Measurements from ENCODE around the gene SLC1A7. TPM values are rescaled to one million over a fixed set of nuclear protein-coding genes. Genes with fewer than 3 reads are reported as not detected.

The SLC1A7 gene
- total and polyA plus RNA-seq, 2 of the 13 experiments (the other 11 are each of a cell fraction or from before 2014, with no cell fraction given) = 0.04 to 2.0 TPM

DNA sequence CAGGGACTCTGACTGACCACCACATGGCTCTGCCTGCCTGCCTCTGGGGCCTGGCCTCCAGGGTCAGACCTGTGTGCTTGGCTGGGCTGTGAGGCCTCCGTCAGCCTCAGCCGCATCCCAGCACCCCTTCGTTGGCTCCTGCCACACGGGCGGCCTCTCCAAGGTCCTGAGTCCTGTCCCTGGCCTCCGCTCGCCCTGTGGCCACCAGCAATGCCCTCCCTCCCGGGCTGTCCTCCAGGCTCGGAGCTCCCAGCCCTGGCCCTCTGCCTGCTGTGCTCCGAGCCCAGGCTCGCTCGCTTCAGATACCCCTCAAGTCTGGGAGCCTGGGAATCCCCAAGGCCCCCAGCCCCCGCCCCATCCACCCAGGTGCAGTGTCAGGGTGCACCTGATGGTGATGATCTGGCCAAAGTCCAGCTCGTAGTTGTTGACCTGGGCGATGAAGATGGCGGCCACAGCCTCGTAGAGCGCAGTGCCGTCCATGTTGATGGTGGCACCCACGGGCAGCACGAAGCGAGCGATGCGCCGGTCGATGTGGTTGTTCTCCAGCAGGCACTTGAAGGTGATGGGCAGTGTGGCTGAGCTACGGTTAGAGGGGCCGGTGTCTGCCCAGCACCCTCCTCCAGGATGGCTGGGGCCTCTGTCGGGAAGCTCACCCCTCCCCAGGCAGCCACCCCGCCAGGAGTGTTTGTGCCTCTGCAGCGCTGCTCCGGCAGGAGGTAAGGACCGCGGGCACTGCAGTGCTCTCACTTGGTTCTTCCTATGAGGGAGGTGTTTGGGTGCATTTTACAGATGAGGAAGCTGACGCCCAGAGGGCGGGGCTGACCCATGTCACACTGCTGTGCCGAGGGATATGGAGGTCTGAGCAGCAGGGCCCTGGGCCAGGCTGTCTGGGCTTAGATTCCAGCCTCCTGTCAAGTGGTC, 52.0 kb downstream of the SLC1A7 start (continued):
- TF ChIP-seq, protein P1, sequence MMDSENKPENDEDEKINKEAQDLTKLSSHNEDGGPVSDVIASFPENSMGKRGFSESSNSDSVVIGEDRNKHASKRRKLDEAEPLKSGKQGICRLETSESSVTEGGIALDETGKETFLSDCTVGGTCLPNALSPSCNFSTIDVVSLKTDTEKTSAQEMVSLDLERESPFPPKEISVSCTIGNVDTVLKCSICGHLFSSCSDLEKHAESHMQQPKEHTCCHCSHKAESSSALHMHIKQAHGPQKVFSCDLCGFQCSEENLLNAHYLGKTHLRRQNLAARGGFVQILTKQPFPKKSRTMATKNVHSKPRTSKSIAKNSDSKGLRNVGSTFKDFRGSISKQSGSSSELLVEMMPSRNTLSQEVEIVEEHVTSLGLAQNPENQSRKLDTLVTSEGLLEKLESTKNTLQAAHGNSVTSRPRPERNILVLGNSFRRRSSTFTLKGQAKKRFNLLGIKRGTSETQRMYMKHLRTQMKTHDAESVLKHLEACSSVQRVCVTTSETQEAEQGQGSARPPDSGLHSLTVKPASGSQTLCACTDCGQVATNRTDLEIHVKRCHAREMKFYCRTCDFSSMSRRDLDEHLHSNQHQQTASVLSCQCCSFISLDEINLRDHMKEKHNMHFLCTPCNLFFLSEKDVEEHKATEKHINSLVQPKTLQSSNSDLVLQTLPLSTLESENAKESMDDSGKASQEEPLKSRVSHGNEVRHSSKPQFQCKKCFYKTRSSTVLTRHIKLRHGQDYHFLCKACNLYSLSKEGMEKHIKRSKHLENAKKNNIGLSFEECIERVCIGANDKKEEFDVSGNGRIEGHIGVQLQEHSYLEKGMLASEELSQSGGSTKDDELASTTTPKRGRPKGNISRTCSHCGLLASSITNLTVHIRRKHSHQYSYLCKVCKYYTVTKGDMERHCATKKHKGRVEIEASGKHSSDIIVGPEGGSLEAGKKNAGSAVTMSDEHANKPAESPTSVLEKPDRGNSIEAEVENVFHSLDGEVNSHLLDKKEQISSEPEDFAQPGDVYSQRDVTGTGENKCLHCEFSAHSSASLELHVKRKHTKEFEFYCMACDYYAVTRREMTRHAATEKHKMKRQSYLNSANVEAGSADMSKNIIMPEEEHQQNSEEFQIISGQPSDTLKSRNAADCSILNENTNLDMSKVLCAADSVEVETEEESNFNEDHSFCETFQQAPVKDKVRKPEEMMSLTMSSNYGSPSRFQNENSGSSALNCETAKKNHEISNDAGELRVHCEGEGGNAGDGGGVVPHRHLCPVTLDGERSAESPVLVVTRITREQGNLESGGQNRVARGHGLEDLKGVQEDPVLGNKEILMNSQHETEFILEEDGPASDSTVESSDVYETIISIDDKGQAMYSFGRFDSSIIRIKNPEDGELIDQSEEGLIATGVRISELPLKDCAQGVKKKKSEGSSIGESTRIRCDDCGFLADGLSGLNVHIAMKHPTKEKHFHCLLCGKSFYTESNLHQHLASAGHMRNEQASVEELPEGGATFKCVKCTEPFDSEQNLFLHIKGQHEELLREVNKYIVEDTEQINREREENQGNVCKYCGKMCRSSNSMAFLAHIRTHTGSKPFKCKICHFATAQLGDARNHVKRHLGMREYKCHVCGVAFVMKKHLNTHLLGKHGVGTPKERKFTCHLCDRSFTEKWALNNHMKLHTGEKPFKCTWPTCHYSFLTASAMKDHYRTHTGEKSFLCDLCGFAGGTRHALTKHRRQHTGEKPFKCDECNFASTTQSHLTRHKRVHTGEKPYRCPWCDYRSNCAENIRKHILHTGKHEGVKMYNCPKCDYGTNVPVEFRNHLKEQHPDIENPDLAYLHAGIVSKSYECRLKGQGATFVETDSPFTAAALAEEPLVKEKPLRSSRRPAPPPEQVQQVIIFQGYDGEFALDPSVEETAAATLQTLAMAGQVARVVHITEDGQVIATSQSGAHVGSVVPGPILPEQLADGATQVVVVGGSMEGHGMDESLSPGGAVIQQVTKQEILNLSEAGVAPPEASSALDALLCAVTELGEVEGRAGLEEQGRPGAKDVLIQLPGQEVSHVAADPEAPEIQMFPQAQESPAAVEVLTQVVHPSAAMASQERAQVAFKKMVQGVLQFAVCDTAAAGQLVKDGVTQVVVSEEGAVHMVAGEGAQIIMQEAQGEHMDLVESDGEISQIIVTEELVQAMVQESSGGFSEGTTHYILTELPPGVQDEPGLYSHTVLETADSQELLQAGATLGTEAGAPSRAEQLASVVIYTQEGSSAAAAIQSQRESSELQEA (CRISPR knock-in tag; IDR thresholded peaks at IDR 0.05; ENCODE audit: not compliant biosample characterization) = peak; percentile 69
- TF ChIP-seq SOX6 (IDR thresholded peaks at IDR 0.05) = no peak
- no peak for TF ChIP-seq SOX6 (CRISPR knock-in tag; IDR thresholded peaks at IDR 0.05)
- no peak for TF ChIP-seq HIC2 (CRISPR knock-in tag; IDR thresholded peaks at IDR 0.05; ENCODE audit: low read depth)
- TF ChIP-seq SIN3B (IDR thresholded peaks at IDR 0.05; ENCODE audit: low read length) = no peak
- TF ChIP-seq RFXAP (CRISPR knock-in tag; IDR thresholded peaks at IDR 0.05; ENCODE audit: borderline replicate concordance) = no peak
- no peak for TF ChIP-seq EED (CRISPR knock-in tag; IDR thresholded peaks at IDR 0.05)
- no peak for TF ChIP-seq KDM4B (CRISPR knock-in tag; IDR thresholded peaks at IDR 0.05)
- TF ChIP-seq, protein P2, sequence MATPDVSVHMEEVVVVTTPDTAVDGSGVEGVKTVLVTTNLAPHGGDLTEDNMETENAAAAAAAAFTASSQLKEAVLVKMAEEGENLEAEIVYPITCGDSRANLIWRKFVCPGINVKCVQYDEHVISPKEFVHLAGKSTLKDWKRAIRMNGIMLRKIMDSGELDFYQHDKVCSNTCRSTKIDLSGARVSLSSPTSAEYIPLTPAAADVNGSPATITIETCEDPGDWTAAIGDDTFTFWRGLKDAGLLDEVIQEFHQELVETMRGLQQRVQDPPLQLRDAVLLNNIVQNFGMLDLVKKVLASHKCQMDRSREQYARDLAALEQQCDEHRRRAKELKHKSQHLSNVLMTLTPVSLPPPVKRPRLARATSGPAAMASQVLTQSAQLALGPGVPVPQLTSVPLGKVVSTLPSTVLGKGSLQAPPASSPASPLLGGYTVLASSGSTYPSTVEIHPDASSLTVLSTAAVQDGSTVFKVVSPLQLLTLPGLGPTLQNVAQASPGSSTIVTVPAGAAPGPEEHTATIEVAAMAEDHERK (CRISPR knock-in tag; IDR thresholded peaks at IDR 0.05; ENCODE audit: low read depth) = no peak
- TF ChIP-seq SATB2 (CRISPR knock-in tag; IDR thresholded peaks at IDR 0.05) = no peak
- TF ChIP-seq ZNF383 (CRISPR knock-in tag; IDR thresholded peaks at IDR 0.05; ENCODE audit: borderline replicate concordance) = no peak
- TF ChIP-seq GATAD1 (CRISPR knock-in tag; IDR thresholded peaks at IDR 0.05) = no peak
- no peak for TF ChIP-seq ZNF557 (CRISPR knock-in tag; IDR thresholded peaks at IDR 0.05)
- no peak for TF ChIP-seq EEA1 (CRISPR knock-in tag; IDR thresholded peaks at IDR 0.05; ENCODE audit: borderline replicate concordance)
- no peak for TF ChIP-seq ZNF333 (CRISPR knock-in tag; IDR thresholded peaks at IDR 0.05; ENCODE audit: borderline replicate concordance)
- TF ChIP-seq ZNF343 (CRISPR knock-in tag; IDR thresholded peaks at IDR 0.05) = no peak
- TF ChIP-seq ZNF75D (CRISPR knock-in tag; IDR thresholded peaks at IDR 0.05; ENCODE audit: borderline replicate concordance) = no peak
- no peak for TF ChIP-seq FOSL2 (CRISPR knock-in tag; IDR thresholded peaks at IDR 0.05)

Measured in HepG2 (cell line).